ENCODE measurements around the gene MOSPD3. TPM values are rescaled to one million over a fixed set of nuclear protein-coding genes. Genes with fewer than 3 reads are reported as not detected.

Gene MOSPD3
- total and polyA plus RNA-seq, 2 of the 13 experiments (the other 11 are each of a cell fraction or from before 2014, with no cell fraction given): 7.6 to 8.8 TPM

DNA sequence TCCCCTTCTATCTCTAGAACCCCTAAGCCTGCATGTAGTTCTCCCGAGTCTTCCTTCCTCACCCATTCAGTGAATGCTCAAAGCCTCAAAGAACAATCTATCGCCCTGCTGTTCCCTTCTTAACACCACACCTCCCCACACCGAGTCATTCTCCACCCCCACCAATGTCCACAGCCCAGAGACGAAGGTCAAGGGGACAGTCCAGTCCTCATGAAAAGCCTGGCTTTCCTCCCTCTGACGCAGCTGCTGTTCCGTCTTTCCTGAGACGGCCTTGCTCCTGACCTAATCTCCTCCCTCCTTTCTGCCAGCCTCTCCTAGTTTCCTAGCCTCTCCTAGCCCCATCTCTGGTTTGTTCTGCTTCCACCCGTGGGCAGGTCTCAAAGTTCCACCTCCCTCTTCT, 9.2 kb downstream of the MOSPD3 start (continued):
- peak; percentile 60 for TF ChIP-seq RARA (CRISPR knock-in tag; IDR thresholded peaks at IDR 0.05)
- TF ChIP-seq ZNF382 (CRISPR knock-in tag; IDR thresholded peaks at IDR 0.05; ENCODE audit: borderline replicate concordance): no peak
- TF ChIP-seq BORCS8-MEF2B (CRISPR knock-in tag; IDR thresholded peaks at IDR 0.05): 0 out of 2 replicates have a peak, but pooled peaks have one; percentile 25
- no peak for TF ChIP-seq HOXA9 (CRISPR knock-in tag; IDR thresholded peaks at IDR 0.05; ENCODE audit: borderline replicate concordance)
- TF ChIP-seq, protein P1, sequence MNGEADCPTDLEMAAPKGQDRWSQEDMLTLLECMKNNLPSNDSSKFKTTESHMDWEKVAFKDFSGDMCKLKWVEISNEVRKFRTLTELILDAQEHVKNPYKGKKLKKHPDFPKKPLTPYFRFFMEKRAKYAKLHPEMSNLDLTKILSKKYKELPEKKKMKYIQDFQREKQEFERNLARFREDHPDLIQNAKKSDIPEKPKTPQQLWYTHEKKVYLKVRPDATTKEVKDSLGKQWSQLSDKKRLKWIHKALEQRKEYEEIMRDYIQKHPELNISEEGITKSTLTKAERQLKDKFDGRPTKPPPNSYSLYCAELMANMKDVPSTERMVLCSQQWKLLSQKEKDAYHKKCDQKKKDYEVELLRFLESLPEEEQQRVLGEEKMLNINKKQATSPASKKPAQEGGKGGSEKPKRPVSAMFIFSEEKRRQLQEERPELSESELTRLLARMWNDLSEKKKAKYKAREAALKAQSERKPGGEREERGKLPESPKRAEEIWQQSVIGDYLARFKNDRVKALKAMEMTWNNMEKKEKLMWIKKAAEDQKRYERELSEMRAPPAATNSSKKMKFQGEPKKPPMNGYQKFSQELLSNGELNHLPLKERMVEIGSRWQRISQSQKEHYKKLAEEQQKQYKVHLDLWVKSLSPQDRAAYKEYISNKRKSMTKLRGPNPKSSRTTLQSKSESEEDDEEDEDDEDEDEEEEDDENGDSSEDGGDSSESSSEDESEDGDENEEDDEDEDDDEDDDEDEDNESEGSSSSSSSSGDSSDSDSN (CRISPR knock-in tag; IDR thresholded peaks at IDR 0.05): 0 out of 2 replicates have a peak, but pooled peaks have one; percentile 30
- TF ChIP-seq TEAD3 (CRISPR knock-in tag; optimal IDR thresholded peaks at IDR 0.05; ENCODE audit: borderline replicate concordance): peak; percentile 32
- TF ChIP-seq AKAP8 (CRISPR knock-in tag; IDR thresholded peaks at IDR 0.05): 0 out of 2 replicates have a peak, but pooled peaks have one; percentile 36
- TF ChIP-seq SAP130 (CRISPR knock-in tag; IDR thresholded peaks at IDR 0.05; ENCODE audit: low read depth): peak; percentile 43
- no peak for TF ChIP-seq AGO1 (IDR thresholded peaks at IDR 0.05; ENCODE audit: low read depth, low read length, poor library complexity, severe bottlenecking)
- TF ChIP-seq ZNF263 (CRISPR knock-in tag; IDR thresholded peaks at IDR 0.05): no peak
- 0 out of 2 replicates have a peak, but pooled peaks have one; percentile 39 for TF ChIP-seq REPIN1 (CRISPR knock-in tag; IDR thresholded peaks at IDR 0.05; ENCODE audit: borderline replicate concordance, low read depth)
- no peak for TF ChIP-seq STAG1 (CRISPR knock-in tag; IDR thresholded peaks at IDR 0.05)
- TF ChIP-seq, protein P2, sequence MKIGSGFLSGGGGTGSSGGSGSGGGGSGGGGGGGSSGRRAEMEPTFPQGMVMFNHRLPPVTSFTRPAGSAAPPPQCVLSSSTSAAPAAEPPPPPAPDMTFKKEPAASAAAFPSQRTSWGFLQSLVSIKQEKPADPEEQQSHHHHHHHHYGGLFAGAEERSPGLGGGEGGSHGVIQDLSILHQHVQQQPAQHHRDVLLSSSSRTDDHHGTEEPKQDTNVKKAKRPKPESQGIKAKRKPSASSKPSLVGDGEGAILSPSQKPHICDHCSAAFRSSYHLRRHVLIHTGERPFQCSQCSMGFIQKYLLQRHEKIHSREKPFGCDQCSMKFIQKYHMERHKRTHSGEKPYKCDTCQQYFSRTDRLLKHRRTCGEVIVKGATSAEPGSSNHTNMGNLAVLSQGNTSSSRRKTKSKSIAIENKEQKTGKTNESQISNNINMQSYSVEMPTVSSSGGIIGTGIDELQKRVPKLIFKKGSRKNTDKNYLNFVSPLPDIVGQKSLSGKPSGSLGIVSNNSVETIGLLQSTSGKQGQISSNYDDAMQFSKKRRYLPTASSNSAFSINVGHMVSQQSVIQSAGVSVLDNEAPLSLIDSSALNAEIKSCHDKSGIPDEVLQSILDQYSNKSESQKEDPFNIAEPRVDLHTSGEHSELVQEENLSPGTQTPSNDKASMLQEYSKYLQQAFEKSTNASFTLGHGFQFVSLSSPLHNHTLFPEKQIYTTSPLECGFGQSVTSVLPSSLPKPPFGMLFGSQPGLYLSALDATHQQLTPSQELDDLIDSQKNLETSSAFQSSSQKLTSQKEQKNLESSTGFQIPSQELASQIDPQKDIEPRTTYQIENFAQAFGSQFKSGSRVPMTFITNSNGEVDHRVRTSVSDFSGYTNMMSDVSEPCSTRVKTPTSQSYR (CRISPR knock-in tag; IDR thresholded peaks at IDR 0.05; ENCODE audit: borderline replicate concordance): peak; percentile 93
- TF ChIP-seq FOSL2 (CRISPR knock-in tag; IDR thresholded peaks at IDR 0.05): peak; percentile 35; the same call in 1 of the 2 replicates
- TF ChIP-seq ARID5B (CRISPR knock-in tag; IDR thresholded peaks at IDR 0.05): peak; percentile 11; the same call in 1 of the 2 replicates
- 0 out of 4 replicates have a peak, but pooled peaks of 1 of the 2 experiments have one; percentile 14 for TF ChIP-seq POLR2A (IDR thresholded peaks at IDR 0.05; ENCODE audit: insufficient read depth in 1 of 2, low read depth in 2 of 2, low read length in 2 of 2)
- TF ChIP-seq TARDBP (CRISPR knock-in tag; IDR thresholded peaks at IDR 0.05): peak; percentile 47; the same call in 1 of the 2 replicates
- peak in 1 of 2 experiments; percentile 31; a peak in 1 of 4 replicates for TF ChIP-seq EP300 (IDR thresholded peaks at IDR 0.05; ENCODE audit: low read depth in 2 of 2, low read length in 2 of 2)
- no peak for TF ChIP-seq EP300 (CRISPR knock-in tag; IDR thresholded peaks at IDR 0.05; ENCODE audit: borderline replicate concordance)
- no peak for TF ChIP-seq SRY (CRISPR knock-in tag; IDR thresholded peaks at IDR 0.05)
- no peak for TF ChIP-seq ATM (IDR thresholded peaks at IDR 0.05; ENCODE audit: borderline replicate concordance)
